ENCODE measurements around the gene HIP1. TPM values are rescaled to one million over a fixed set of nuclear protein-coding genes. Genes with fewer than 3 reads are reported as not detected.
"Not testable (repeated sequence)": the region's sequence is repeated elsewhere in the genome, so short reads cannot be mapped to it uniquely, and the experiment has no call there.

The HIP1 gene
- total RNA-seq, 1 experiment from 2014 or later, result 43.3 TPM

GRCh38 chr7:75762350-75762917 lies 23.7 kb upstream of the HIP1 start:
- TF ChIP-seq CTCF (IDR thresholded peaks at IDR 0.05) (peak; percentile 83), POLR2AphosphoS5 (IDR thresholded peaks at IDR 0.05; ENCODE audit: low read depth, low read length) (no peak), SIN3A (IDR thresholded peaks at IDR 0.05; ENCODE audit: borderline replicate concordance, insufficient read depth, low read depth, low read length) (no peak)
- ATAC-seq (peak; percentile 97), DNase-seq (ENCODE audit: low read depth, low spot score) (peak; percentile 62)
- in situ Hi-C loops (cut with HindIII; ENCODE audit: low pct_unique_long_range_greater_than_20kb, low sequenced_read_pairs) (no loop called here), intact Hi-C loops (cut with micrococcal nuclease; ENCODE audit: unreplicated experiment) (loop anchor here (10.0 kb wide), 1 partner anchor 118 kb away; no protein-coding TSS in a partner anchor)
- no peaks in the 10 kb centered on the region for H3K4me1 ChIP-seq (ENCODE audit: control insufficient read depth, insufficient read depth, low read length)
- no peaks in the 10 kb centered on the region for H3K27me3 ChIP-seq (ENCODE audit: control insufficient read depth, insufficient read depth, low read length)
- POLR2A ChIA-PET, result no interaction called here
- no peaks in the 10 kb centered on the region for H3K9me3 ChIP-seq (ENCODE audit: control insufficient read depth, insufficient read depth, low read depth, low read length)
- no TSS peak for BruUV-seq (replicated peaks)
- no peak overlapping the region for H3K4me3 ChIP-seq (ENCODE audit: low read depth in 2 of 2, low read length in 2 of 2)
- CTCF ChIA-PET, result interaction anchor here (0.5 to 1.0 kb wide), 6 partner anchors 9 to 258 kb away, joined by 3 to 6 read pairs (median 3); partner anchors contain the start of gene CCL26
- H3K27ac ChIP-seq (ENCODE audit: low read length), result no peak overlapping the region
- H3K36me3 ChIP-seq (ENCODE audit: control insufficient read depth, insufficient read depth, low read length), result no peaks in the 10 kb centered on the region

DNA sequence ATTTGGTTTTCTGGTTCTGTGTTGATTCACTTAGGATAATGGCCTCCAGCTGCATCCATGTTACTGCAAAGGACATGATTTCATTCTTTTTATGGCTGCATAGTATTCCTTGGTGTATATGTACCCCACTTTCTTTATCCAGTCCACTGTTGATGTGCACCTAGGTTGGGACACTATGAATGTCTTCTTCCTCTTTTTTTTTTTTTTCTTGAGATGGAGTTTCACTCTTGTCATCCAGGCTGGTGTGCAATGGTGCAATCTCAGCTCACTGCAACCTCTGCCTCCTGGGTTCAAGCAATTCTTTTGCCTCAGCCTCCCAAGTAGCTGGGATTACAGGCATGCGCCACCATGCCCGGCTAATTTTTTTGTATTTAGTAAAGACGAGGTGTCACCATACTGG lies 23.1 kb upstream of the HIP1 start:
- CTCF ChIA-PET, result interaction anchor here (1.0 kb wide), 1 partner anchor 10 kb away, joined by 3 read pairs; the partner anchor contains the start of gene CCL26
- H3K27me3 ChIP-seq (ENCODE audit: control insufficient read depth, insufficient read depth, low read length); BruUV-seq (replicated peaks); H3K36me3 ChIP-seq (ENCODE audit: control insufficient read depth, insufficient read depth, low read length); H3K4me1 ChIP-seq (ENCODE audit: control insufficient read depth, insufficient read depth, low read length); DNase-seq (ENCODE audit: low read depth, low spot score); in situ Hi-C loops (cut with HindIII; ENCODE audit: low pct_unique_long_range_greater_than_20kb, low sequenced_read_pairs); ATAC-seq; H3K9me3 ChIP-seq (ENCODE audit: control insufficient read depth, insufficient read depth, low read depth, low read length); H3K27ac ChIP-seq (ENCODE audit: low read length); H3K4me3 ChIP-seq (ENCODE audit: low read depth in 2 of 2, low read length in 2 of 2): not testable (repeated sequence)
- POLR2A ChIA-PET, result interaction anchor here (0.7 kb wide), 1 partner anchor 50 kb away, joined by 5 read pairs; no protein-coding TSS in a partner anchor
- intact Hi-C loops (cut with micrococcal nuclease; ENCODE audit: unreplicated experiment), result loop anchor here (10.0 kb wide), 1 partner anchor 117 kb away; no protein-coding TSS in a partner anchor

DNA sequence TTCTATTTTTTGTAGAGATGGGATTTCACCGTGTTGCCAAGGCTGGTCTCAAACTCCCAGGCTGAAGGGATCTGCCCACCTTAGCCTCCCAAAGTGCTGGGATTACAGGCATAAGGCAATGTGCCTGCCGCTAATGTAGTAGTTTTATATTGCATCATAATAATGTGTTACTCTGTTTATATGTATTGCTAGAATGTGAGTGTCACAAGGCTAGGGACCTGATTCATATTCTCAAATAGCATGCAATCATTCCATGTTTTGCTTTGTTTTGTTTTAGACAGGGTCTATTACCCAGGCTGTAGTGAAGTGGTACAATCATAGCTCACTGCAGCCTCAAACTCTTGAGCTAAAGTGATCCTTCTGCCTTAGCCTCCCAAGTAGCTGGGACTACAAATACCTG lies 19.8 kb upstream of the HIP1 start:
- Histone ChIP-seq H3K36me3 (ENCODE audit: control insufficient read depth, insufficient read depth, low read length) (no peaks in the 10 kb centered on the region), H3K4me1 (ENCODE audit: control insufficient read depth, insufficient read depth, low read length) (no peaks in the 10 kb centered on the region), H3K27me3 (ENCODE audit: control insufficient read depth, insufficient read depth, low read length) (no peaks in the 10 kb centered on the region), H3K27ac (ENCODE audit: low read length) (no peak overlapping the region), H3K4me3 (ENCODE audit: low read depth in 2 of 2, low read length in 2 of 2) (no peak overlapping the region), H3K9me3 (ENCODE audit: control insufficient read depth, insufficient read depth, low read depth, low read length) (no peaks in the 10 kb centered on the region)
- POLR2A ChIA-PET, result no interaction called here
- in situ Hi-C loops (cut with HindIII; ENCODE audit: low pct_unique_long_range_greater_than_20kb, low sequenced_read_pairs), result no loop called here
- BruUV-seq (replicated peaks), result no TSS peak
- TF ChIP-seq SIN3A (IDR thresholded peaks at IDR 0.05; ENCODE audit: borderline replicate concordance, insufficient read depth, low read depth, low read length) (no peak), POLR2AphosphoS5 (IDR thresholded peaks at IDR 0.05; ENCODE audit: low read depth, low read length) (no peak), TCF7L2 (IDR thresholded peaks at IDR 0.05; ENCODE audit: low read depth, low read length) (no peak), CTCF (IDR thresholded peaks at IDR 0.05) (no peak)
- TF ChIP-seq, protein P1, sequence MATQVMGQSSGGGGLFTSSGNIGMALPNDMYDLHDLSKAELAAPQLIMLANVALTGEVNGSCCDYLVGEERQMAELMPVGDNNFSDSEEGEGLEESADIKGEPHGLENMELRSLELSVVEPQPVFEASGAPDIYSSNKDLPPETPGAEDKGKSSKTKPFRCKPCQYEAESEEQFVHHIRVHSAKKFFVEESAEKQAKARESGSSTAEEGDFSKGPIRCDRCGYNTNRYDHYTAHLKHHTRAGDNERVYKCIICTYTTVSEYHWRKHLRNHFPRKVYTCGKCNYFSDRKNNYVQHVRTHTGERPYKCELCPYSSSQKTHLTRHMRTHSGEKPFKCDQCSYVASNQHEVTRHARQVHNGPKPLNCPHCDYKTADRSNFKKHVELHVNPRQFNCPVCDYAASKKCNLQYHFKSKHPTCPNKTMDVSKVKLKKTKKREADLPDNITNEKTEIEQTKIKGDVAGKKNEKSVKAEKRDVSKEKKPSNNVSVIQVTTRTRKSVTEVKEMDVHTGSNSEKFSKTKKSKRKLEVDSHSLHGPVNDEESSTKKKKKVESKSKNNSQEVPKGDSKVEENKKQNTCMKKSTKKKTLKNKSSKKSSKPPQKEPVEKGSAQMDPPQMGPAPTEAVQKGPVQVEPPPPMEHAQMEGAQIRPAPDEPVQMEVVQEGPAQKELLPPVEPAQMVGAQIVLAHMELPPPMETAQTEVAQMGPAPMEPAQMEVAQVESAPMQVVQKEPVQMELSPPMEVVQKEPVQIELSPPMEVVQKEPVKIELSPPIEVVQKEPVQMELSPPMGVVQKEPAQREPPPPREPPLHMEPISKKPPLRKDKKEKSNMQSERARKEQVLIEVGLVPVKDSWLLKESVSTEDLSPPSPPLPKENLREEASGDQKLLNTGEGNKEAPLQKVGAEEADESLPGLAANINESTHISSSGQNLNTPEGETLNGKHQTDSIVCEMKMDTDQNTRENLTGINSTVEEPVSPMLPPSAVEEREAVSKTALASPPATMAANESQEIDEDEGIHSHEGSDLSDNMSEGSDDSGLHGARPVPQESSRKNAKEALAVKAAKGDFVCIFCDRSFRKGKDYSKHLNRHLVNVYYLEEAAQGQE (IDR thresholded peaks at IDR 0.05; ENCODE audit: insufficient read depth in 1 of 2, low read depth in 2 of 2, low read length in 1 of 2), result no peak
- DNase-seq (ENCODE audit: low read depth, low spot score) (no peak), ATAC-seq (no peak)
- CTCF ChIA-PET, result interaction anchor here (0.6 kb wide), 1 partner anchor 55 kb away, joined by 5 read pairs; no protein-coding TSS in a partner anchor
- intact Hi-C loops (cut with micrococcal nuclease; ENCODE audit: unreplicated experiment), result no loop called here
